GM12864 (cell line): ENCODE measurements around the gene SLC66A2.

Source experiments
- DNase-seq: peaks from one replicate; pipeline ENCODE4 v3.0.0-alpha.2; 2011; ENCODE audit warnings: low read depth
- H3K4me3 ChIP-seq: 2 replicates; pipeline ENCODE4 v1.5.1; 2011; ENCODE audit warnings: mild to moderate bottlenecking, low read depth, low read length, control low read depth
- TF ChIP-seq, protein P1 (sequence below): IDR thresholded peaks from 2 replicates; pipeline ENCODE4 v1.5.1; 2011; ENCODE audit warnings: low read depth, mild to moderate bottlenecking, moderate library complexity, low read length, control low read depth, inconsistent platforms; ENCODE audit errors: missing control alignments

SLC66A2 gene

GRCh38 chr18:79940126-79940813 is 11.2 kb downstream of the SLC66A2 start:
- H3K4me3 ChIP-seq: no peak overlapping the region
- TF ChIP-seq, protein P1, sequence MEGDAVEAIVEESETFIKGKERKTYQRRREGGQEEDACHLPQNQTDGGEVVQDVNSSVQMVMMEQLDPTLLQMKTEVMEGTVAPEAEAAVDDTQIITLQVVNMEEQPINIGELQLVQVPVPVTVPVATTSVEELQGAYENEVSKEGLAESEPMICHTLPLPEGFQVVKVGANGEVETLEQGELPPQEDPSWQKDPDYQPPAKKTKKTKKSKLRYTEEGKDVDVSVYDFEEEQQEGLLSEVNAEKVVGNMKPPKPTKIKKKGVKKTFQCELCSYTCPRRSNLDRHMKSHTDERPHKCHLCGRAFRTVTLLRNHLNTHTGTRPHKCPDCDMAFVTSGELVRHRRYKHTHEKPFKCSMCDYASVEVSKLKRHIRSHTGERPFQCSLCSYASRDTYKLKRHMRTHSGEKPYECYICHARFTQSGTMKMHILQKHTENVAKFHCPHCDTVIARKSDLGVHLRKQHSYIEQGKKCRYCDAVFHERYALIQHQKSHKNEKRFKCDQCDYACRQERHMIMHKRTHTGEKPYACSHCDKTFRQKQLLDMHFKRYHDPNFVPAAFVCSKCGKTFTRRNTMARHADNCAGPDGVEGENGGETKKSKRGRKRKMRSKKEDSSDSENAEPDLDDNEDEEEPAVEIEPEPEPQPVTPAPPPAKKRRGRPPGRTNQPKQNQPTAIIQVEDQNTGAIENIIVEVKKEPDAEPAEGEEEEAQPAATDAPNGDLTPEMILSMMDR: no peak
- DNase-seq: no peak

DNA sequence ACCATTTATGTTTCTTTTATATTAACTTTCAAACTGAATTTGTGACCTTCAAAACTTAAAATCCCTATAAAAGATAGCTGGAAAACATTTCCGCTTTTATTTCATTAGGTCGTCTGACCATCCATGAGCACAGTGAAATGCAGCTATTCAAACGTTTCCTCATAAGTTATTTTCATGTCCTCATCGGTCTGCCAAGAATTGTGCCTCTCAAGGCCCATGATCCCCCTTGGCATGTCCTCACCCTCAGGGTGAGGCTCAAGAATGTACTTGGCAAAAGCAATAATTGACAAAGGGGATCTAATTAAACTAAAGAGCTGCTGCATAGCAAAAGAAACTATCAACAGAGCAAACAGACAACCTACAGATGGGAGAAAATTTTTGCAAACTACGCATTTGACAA is 12.4 kb downstream of the SLC66A2 start:
- no peak for DNase-seq
- TF ChIP-seq, protein P1: no peak
- no peak overlapping the region for H3K4me3 ChIP-seq

- DNase-seq: no peak
- H3K4me3 ChIP-seq: no peak overlapping the region
- TF ChIP-seq, protein P1: no peak
These were observed 13.3 kb downstream of the SLC66A2 start for GRCh38 chr18:79938196-79938595.

GRCh38 chr18:79937103-79937860 is 14.2 kb downstream of the SLC66A2 start:
- DNase-seq: no peak
- no peak overlapping the region for H3K4me3 ChIP-seq
- TF ChIP-seq, protein P1: no peak

GRCh38 chr18:79936641-79937040 is 14.8 kb downstream of the SLC66A2 start:
- no peak for DNase-seq
- TF ChIP-seq, protein P1: no peak
- no peak overlapping the region for H3K4me3 ChIP-seq

DNA sequence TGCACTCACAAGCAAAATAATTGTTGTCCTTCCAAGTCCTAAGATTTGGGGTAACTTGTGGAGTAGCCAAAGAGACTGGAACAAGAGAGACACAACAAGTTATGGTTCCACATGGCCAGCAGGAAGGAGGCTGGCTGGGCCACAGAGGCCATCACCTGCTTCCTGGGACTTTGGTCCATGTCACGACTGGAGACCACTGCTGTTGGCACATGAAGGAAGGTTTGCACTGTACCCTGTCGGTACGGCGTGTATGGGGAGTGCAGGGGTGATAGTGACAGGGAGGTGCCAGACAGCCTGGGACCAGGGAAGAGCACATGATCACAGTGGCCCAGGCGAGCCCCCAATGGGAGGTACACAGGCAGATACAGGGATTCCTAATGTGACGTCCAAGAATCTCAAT is 15.5 kb downstream of the SLC66A2 start:
- DNase-seq: no peak
- H3K4me3 ChIP-seq: no peak overlapping the region
- TF ChIP-seq, protein P1: no peak
